Right lobe of liver (tissue), 6 donors: ENCODE data around the gene NRL. TPM values are rescaled to one million over a fixed set of nuclear protein-coding genes. Genes with fewer than 3 reads are reported as not detected.

Source experiments
- ATAC-seq, 4 donors: fragments of 200-7000 bp; cut with Tn5 transposase; one replicate each; pipeline ENCODE4 v1.9.1; 2020; ENCODE audit warnings: mild to moderate bottlenecking in 4 of 4, moderate library complexity in 4 of 4
- DNase-seq, 3 donors: peaks; one replicate each; pipeline ENCODE4 v3.0.0-alpha.2; 2020
- H3K27ac ChIP-seq, 3 donors: fragments of 200-600 bp; one replicate each; pipeline ENCODE4 v1.8.0; 2022
- H3K27me3 ChIP-seq, 2 donors: fragments of 200-600 bp; one replicate each; pipeline ENCODE4 v1.8.0; 2022
- H3K36me3 ChIP-seq, 4 donors: fragments of 200-600 bp; sonication (generic) in 1 of 4; one replicate each; pipeline versions ENCODE4 v1.5.1 to v1.8.0; 2017 to 2022; ENCODE audit warnings: control low read depth in 1 of 4
- H3K4me1 ChIP-seq, 4 donors: fragments of 200-600 bp; sonication (generic) in 1 of 4; one replicate each; pipeline versions ENCODE4 v1.5.1 to v1.8.0; 2017 to 2022; ENCODE audit warnings: control low read depth in 1 of 4
- H3K4me3 ChIP-seq, 3 donors: fragments of 200-600 bp; one replicate each; pipeline ENCODE4 v1.8.0; 2022
- H3K9me3 ChIP-seq, 4 donors: fragments of 200-600 bp; sonication (generic) in 1 of 4; one replicate each; pipeline versions ENCODE4 v1.5.1 to v1.8.0; 2017 to 2022; ENCODE audit warnings: control low read depth in 1 of 4
- POLR2A ChIP-seq: fragments of 450-650 bp; IDR thresholded peaks from one replicate; pipeline ENCODE4 v1.6.1; 2017; ENCODE audit warnings: antibody characterized with exemption, mild to moderate bottlenecking
- WGBS: methylation state at CpG from one replicate; pipeline ENCODE4 v1.1.6; 2018; ENCODE audit warnings: low coverage, low lambda C conversion rate; ENCODE audit not compliant: insufficient coverage; ENCODE audit errors: missing lambda C conversion rate; 5-methylcytosine and 5-hydroxymethylcytosine counted together
- intact Hi-C, 2 donors: fragments of 100-400 bp; cut with DNase I; formaldehyde crosslinking; loops; one replicate each; pipeline versions ENCODE4 v1.11.2 to v1.14.1; 2022
- total RNA-seq, 6 experiments: library from RNA; depleted of rRNA in 2 of 6; stranded (reverse); fragments of >200 nt in 2 of 6; fragmentation: NEBNext Ultra II Directional in 3 of 6; extraction: Animal tissue kit (Norgen Biotek cat#: 25700) in 3 of 6; gene quantifications; one replicate each; pipeline versions ENCODE4 v1.1.0 to v1.2.4, GENCODE V29; 2016 to 2023
- TF ChIP-seq, protein P1 (sequence below), 4 donors: fragments of 200-600 bp in 3 of 4; fragments of 450-650 bp in 1 of 4; IDR thresholded peaks; one replicate each; pipeline versions ENCODE4 v1.5.1 to v1.8.0; 2016 to 2022; ENCODE audit warnings: antibody characterized with exemption in 4 of 4, mild to moderate bottlenecking in 2 of 4
- donor health status: DM: no; HTN: yes; CAD: no.
- donor health status: DM: no; HTN: no; CAD: no.
- donor health status: DM: no; HTN: no; CAD: no.
- donor health status: DM: no; HTN: yes; CAD: no.
- donor health status: DM: no; HTN: yes; CAD: no.

NRL gene
- total RNA-seq, 6 experiments from 2014 or later = 1.4 to 2.9 (median 2.1) TPM

- peak; percentile 89 to 98 (median 97) for DNase-seq
- intact Hi-C loops = loop anchor here in 1 of 2 donors (10.0 kb wide), 1 partner anchor 59 kb away; no protein-coding TSS in a partner anchor
- Histone ChIP-seq H3K4me3 (peak overlapping the region; percentile 77 to 98 (median 90)), H3K4me1 (peaks cover 0 to 71% (median 29%) of the 10 kb centered on the region in 4 donors), H3K9me3 (no peaks in the 10 kb centered on the region), H3K27me3 (no peaks in the 10 kb centered on the region), H3K27ac (peak overlapping the region; percentile 89 to 97 (median 94)), H3K36me3 (peaks cover 0 to 40% (median 9%) of the 10 kb centered on the region in 4 donors)
- TF ChIP-seq, protein P1, sequence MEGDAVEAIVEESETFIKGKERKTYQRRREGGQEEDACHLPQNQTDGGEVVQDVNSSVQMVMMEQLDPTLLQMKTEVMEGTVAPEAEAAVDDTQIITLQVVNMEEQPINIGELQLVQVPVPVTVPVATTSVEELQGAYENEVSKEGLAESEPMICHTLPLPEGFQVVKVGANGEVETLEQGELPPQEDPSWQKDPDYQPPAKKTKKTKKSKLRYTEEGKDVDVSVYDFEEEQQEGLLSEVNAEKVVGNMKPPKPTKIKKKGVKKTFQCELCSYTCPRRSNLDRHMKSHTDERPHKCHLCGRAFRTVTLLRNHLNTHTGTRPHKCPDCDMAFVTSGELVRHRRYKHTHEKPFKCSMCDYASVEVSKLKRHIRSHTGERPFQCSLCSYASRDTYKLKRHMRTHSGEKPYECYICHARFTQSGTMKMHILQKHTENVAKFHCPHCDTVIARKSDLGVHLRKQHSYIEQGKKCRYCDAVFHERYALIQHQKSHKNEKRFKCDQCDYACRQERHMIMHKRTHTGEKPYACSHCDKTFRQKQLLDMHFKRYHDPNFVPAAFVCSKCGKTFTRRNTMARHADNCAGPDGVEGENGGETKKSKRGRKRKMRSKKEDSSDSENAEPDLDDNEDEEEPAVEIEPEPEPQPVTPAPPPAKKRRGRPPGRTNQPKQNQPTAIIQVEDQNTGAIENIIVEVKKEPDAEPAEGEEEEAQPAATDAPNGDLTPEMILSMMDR (IDR thresholded peaks at IDR 0.05) = peak in 1 of 4 donors; percentile 7
- TF ChIP-seq POLR2A = peak; percentile 93
- peak; percentile 62 to 76 (median 70) for ATAC-seq
- 9% methylated on average over 10 of the region's 12 CpGs for WGBS
These were observed 19.3 kb downstream of the NRL start for GRCh38 chr14:24095271-24096068.

- intact Hi-C loops = loop anchor here (5.0 to 10.0 kb wide), 2 partner anchors 38 to 60 kb away; no protein-coding TSS in a partner anchor
These were observed 19.9 kb downstream of the NRL start for GRCh38 chr14:24094841-24095270.

GRCh38 chr14:24093901-24094840 is 20.6 kb downstream of the NRL start, which contains the start of gene PCK2:
PCK2 (plus strand) TSS chr14:24094311; CDS start chr14:24094406, 95 bp downstream.
- Histone ChIP-seq H3K36me3 (peaks cover 0 to 27% (median 3%) of the 10 kb centered on the region in 4 donors), H3K27me3 (no peaks in the 10 kb centered on the region), H3K27ac (peak within 1 kb of the TSS; percentile 89 to 97 (median 94)), H3K4me3 (peak within 1 kb of the TSS; percentile 77 to 98 (median 90)), H3K9me3 (no peaks in the 10 kb centered on the region), H3K4me1 (peaks cover 0 to 58% (median 26%) of the 10 kb centered on the region in 4 donors)
- TF ChIP-seq, protein P1 (IDR thresholded peaks at IDR 0.05) = no peak
- peak; percentile 97 for TF ChIP-seq POLR2A
- DNase-seq (peak; percentile 98 to 99 (median 99)), ATAC-seq (peak; percentile 83 to 93 (median 86))
- intact Hi-C loops = loop anchor here (5.0 to 10.0 kb wide), 2 partner anchors 37 to 61 kb away; no protein-coding TSS in a partner anchor
- under 1% methylated on average over 34 of the region's 68 CpGs for WGBS

More at GRCh38 chr14:24094841-24095270, 19.9 kb downstream of the NRL start:
- H3K27me3 ChIP-seq = no peaks in the 10 kb centered on the region
- TF ChIP-seq, protein P1 (IDR thresholded peaks at IDR 0.05) = no peak
- TF ChIP-seq POLR2A = no peak
- H3K9me3 ChIP-seq = no peaks in the 10 kb centered on the region
- peak overlapping the region; percentile 89 to 97 (median 94) for H3K27ac ChIP-seq
- DNase-seq = no peak
- peak overlapping the region; percentile 77 to 98 (median 90) for H3K4me3 ChIP-seq
- peaks cover 0 to 65% (median 29%) of the 10 kb centered on the region in 4 donors for H3K4me1 ChIP-seq
- ATAC-seq = peak in 1 of 4 donors; percentile 0
- peaks cover 0 to 34% (median 7%) of the 10 kb centered on the region in 4 donors for H3K36me3 ChIP-seq
- WGBS = 0% methylated on average over 10 of the region's 14 CpGs
